ENCODE results near the gene MFSD2A. TPM values are rescaled to one million over a fixed set of nuclear protein-coding genes. Genes with fewer than 3 reads are reported as not detected.

MFSD2A gene
- total RNA-seq, 4 donors from 2014 or later: 0.95 to 75.9 (median 41.1) TPM

DNA sequence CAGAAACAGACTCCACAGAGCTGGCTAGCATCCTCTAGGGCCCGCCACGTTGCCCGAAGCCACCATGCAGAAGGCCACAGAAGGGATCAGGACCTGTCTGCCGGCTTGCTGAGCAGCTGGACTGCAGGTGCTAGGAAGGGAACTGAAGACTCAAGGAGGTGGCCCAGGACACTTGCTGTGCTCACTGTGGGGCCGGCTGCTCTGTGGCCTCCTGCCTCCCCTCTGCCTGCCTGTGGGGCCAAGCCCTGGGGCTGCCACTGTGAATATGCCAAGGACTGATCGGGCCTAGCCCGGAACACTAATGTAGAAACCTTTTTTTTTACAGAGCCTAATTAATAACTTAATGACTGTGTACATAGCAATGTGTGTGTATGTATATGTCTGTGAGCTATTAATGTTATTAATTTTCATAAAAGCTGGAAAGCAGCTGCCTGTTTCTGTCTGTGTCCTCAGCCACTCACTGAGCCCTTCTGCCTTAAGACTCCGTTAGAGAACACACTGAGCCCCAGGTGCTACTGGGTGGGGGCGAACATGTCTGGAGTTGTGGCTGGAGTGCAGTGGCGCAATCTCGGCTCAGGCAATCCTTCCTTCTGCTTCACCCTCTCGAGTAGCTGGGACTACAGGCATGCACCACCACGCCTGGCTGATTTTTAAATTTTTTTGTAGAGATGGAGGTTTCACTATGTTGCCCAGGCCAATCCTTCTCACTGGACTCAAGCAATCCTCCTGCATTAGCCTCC is 14.8 kb downstream of the MFSD2A start:
- ATAC-seq (ENCODE audit: low FRiP score) (no peak), DNase-seq (ENCODE audit: low spot score) (no peak)
- no peak for TF ChIP-seq CTCF (IDR thresholded peaks at IDR 0.05)

DNA sequence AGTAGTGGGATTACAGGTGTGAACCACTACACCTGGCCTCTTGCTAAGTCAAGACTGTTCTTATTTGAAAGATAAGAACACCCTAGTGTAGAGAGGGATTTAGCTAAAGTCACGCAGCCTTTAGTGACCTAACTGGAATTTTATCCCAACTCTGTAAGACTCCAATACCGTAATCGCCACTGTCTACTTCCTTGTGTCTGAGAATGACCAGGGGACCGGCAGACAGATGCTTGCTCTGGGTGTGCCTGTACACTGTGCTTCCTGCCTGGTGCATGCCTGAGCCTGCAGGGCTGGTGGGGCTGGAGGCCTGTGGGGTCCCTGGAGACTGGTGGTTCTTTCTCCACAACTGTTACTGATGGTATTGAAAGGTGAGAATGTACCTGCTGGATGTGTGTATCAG is 15.3 kb downstream of the MFSD2A start:
- DNase-seq (ENCODE audit: low spot score): no peak
- ATAC-seq (ENCODE audit: low FRiP score): no peak
- no peak for TF ChIP-seq CTCF (IDR thresholded peaks at IDR 0.05)

- DNase-seq (ENCODE audit: low spot score): no peak
- no peak for TF ChIP-seq CTCF (IDR thresholded peaks at IDR 0.05)
- ATAC-seq (ENCODE audit: low FRiP score): no peak
These were observed 16.2 kb downstream of the MFSD2A start for GRCh38 chr1:39971138-39971537.

- TF ChIP-seq CTCF (IDR thresholded peaks at IDR 0.05): peak in 2 of 3 donors; percentile 33 to 78
- peak; percentile 68 for ATAC-seq (ENCODE audit: low FRiP score)
- peak; percentile 79 for DNase-seq (ENCODE audit: low spot score)
These were observed 18.7 kb downstream of the MFSD2A start for GRCh38 chr1:39973503-39974135.

- no peak for DNase-seq (ENCODE audit: low spot score)
These were observed 21.8 kb downstream of the MFSD2A start for GRCh38 chr1:39976732-39977131.

GRCh38 chr1:39977202-39977601 is 22.3 kb downstream of the MFSD2A start:
- DNase-seq (ENCODE audit: low spot score) (no peak), ATAC-seq (ENCODE audit: low FRiP score) (no peak)
- no peak for TF ChIP-seq CTCF (IDR thresholded peaks at IDR 0.05)

More at GRCh38 chr1:39976732-39977131, 21.8 kb downstream of the MFSD2A start:
- no peak for TF ChIP-seq CTCF (IDR thresholded peaks at IDR 0.05)
- ATAC-seq (ENCODE audit: low FRiP score): no peak

- no peak for TF ChIP-seq CTCF (IDR thresholded peaks at IDR 0.05)
- DNase-seq (ENCODE audit: low spot score) (no peak), ATAC-seq (ENCODE audit: low FRiP score) (no peak)
These were observed 24.7 kb downstream of the MFSD2A start for GRCh38 chr1:39979654-39980053.
